HepG2 (cell line): Measurements from ENCODE around the gene SRP14. TPM values are rescaled to one million over a fixed set of nuclear protein-coding genes. Genes with fewer than 3 reads are reported as not detected.
A peak's percentile ranks its signal among the peaks of the same experiment; 100 is the strongest.

Experiments
- FOXK1 ChIP-seq: sonication (generic); formaldehyde crosslinking; IDR thresholded peaks from 2 replicates; pipeline ENCODE4 v1.4.0; 2020; ENCODE audit warnings: low read depth, missing genetic modification reagents, borderline replicate concordance
- NPAS2 ChIP-seq: sonication (generic); formaldehyde crosslinking; IDR thresholded peaks from 2 replicates; pipeline ENCODE4 v1.8.0; 2022; ENCODE audit warnings: mild to moderate bottlenecking, missing genetic modification reagents, borderline replicate concordance
- RFXANK ChIP-seq: IDR thresholded peaks from 2 replicates; pipeline ENCODE4 v1.6.1; 2016
- SOX5 ChIP-seq: IDR thresholded peaks from 2 replicates; pipeline ENCODE4 v1.6.1; 2016; ENCODE audit warnings: borderline replicate concordance
- ZNF562 ChIP-seq: sonication (generic); formaldehyde crosslinking; IDR thresholded peaks from 2 replicates; pipeline ENCODE4 v1.8.0; 2022; ENCODE audit warnings: missing genetic modification reagents, borderline replicate concordance
- ZNF773 ChIP-seq: sonication (generic); formaldehyde crosslinking; IDR thresholded peaks from 2 replicates; pipeline ENCODE4 v1.4.0; 2020; ENCODE audit warnings: missing genetic modification reagents, borderline replicate concordance
- ZNF788 ChIP-seq: sonication (generic); formaldehyde crosslinking; IDR thresholded peaks from 2 replicates; pipeline ENCODE4 v1.5.0; 2020; ENCODE audit warnings: mild to moderate bottlenecking, missing genetic modification reagents, borderline replicate concordance
- polyA plus RNA-seq, 8 experiments: library from polyadenylated mRNA; depleted of rRNA in 3 of 8; stranded (reverse) in 7 of 8; unstranded in 1 of 8; fragments of >200 nt; fragmentation: Illumina TruSeq in 4 of 8; extraction: Trizol in 4 of 8; gene quantifications; 2 replicates each; pipeline versions ENCODE4 v1.2.1 to v1.2.3, GENCODE V29; 2011 to 2016; ENCODE audit warnings: low read depth in 4 of 8, missing spikeins in 1 of 8, mixed read lengths in 1 of 8; ENCODE audit not compliant: insufficient read depth in 1 of 8
- total RNA-seq, 5 experiments: library from RNA; depleted of rRNA; stranded (reverse); fragments of >200 nt; fragmentation: Illumina TruSeq; extraction: Trizol; gene quantifications; 2 replicates each; pipeline ENCODE4 v1.2.3, GENCODE V29; 2016; ENCODE audit warnings: low read depth in 1 of 5
- TF ChIP-seq, protein P1 (sequence below): IDR thresholded peaks from 2 replicates; pipeline ENCODE4 v1.6.1; 2016; ENCODE audit warnings: low read depth, missing genetic modification reagents, missing compliant biosample characterization
- TF ChIP-seq, protein P2 (sequence below), 2 experiments: sonication (generic) in 1 of 2; formaldehyde crosslinking in 1 of 2; IDR thresholded peaks; 2 replicates each; pipeline versions ENCODE4 v1.4.0 to v1.6.1; 2018 to 2020; ENCODE audit warnings: missing genetic modification reagents in 2 of 2, borderline replicate concordance in 1 of 2, low read depth in 1 of 2, mild to moderate bottlenecking in 1 of 2, missing biosample characterization in 1 of 2
- TF ChIP-seq, protein P3 (sequence below), 2 experiments: fragments of 450-650 bp in 1 of 2; sonication (generic) in 1 of 2; formaldehyde crosslinking in 1 of 2; IDR thresholded peaks; 2 replicates each; pipeline versions ENCODE4 v1.6.1 to v1.8.0; 2016 to 2022; ENCODE audit warnings: antibody characterized with exemption in 1 of 2, mild to moderate bottlenecking in 1 of 2, missing genetic modification reagents in 1 of 2

The SRP14 gene
- total and polyA plus RNA-seq, 2 of the 13 experiments (the other 11 are each of a cell fraction or from before 2014, with no cell fraction given) = 208 to 356 TPM

DNA sequence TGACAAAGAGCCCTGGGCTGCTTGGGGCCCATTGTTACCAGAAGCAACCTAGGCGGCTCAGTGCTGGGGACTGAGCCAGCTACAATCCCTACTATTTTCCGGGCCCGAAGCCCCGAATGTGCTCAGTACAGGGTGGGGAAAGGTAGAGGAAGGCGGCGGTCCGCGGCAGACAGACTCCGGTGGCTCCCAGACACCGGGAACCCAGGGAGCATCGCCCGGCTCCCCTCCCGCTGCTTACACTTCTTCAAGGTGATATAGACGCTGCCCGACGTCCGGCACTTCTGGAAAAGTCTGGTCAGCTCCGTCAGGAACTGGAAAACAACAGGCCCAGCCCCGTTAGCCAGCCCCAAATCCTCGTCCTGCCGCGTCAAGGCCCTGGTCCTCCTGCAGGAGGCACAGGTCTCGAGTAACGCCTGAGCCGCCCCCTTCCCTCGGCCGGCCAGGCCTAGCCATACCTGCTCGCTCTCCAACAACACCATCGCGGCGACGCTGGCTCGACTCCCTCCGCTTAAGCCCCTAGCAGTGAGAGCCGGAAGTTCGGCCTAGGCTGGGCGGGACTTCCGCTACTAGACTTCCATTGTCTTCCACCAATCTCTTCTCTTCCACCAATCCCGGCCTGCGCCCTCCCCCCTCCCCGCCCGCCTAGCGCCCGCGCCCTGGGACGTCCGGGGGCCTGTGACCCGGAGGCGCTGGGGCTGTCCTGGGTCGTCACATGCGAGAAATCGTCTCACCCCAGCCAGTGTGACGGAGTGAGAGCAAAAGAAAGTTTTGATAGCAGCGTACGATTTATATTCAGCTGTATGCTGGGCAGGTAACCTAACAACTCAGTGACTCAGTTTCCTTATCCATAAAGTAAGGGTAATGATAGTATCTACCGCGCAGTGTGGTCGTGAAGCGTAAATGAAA is at the start of gene SRP14 (continued):
- TF ChIP-seq, protein P1, sequence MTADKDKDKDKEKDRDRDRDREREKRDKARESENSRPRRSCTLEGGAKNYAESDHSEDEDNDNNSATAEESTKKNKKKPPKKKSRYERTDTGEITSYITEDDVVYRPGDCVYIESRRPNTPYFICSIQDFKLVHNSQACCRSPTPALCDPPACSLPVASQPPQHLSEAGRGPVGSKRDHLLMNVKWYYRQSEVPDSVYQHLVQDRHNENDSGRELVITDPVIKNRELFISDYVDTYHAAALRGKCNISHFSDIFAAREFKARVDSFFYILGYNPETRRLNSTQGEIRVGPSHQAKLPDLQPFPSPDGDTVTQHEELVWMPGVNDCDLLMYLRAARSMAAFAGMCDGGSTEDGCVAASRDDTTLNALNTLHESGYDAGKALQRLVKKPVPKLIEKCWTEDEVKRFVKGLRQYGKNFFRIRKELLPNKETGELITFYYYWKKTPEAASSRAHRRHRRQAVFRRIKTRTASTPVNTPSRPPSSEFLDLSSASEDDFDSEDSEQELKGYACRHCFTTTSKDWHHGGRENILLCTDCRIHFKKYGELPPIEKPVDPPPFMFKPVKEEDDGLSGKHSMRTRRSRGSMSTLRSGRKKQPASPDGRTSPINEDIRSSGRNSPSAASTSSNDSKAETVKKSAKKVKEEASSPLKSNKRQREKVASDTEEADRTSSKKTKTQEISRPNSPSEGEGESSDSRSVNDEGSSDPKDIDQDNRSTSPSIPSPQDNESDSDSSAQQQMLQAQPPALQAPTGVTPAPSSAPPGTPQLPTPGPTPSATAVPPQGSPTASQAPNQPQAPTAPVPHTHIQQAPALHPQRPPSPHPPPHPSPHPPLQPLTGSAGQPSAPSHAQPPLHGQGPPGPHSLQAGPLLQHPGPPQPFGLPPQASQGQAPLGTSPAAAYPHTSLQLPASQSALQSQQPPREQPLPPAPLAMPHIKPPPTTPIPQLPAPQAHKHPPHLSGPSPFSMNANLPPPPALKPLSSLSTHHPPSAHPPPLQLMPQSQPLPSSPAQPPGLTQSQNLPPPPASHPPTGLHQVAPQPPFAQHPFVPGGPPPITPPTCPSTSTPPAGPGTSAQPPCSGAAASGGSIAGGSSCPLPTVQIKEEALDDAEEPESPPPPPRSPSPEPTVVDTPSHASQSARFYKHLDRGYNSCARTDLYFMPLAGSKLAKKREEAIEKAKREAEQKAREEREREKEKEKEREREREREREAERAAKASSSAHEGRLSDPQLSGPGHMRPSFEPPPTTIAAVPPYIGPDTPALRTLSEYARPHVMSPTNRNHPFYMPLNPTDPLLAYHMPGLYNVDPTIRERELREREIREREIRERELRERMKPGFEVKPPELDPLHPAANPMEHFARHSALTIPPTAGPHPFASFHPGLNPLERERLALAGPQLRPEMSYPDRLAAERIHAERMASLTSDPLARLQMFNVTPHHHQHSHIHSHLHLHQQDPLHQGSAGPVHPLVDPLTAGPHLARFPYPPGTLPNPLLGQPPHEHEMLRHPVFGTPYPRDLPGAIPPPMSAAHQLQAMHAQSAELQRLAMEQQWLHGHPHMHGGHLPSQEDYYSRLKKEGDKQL = no peak
- peak; percentile 84 for TF ChIP-seq SOX5 (CRISPR knock-in tag)
- no peak for TF ChIP-seq ZNF773 (CRISPR knock-in tag)
- TF ChIP-seq RFXANK = no peak
- 0 out of 2 replicates have a peak, but pooled peaks have one; percentile 56 for TF ChIP-seq ZNF788 (CRISPR knock-in tag)
- TF ChIP-seq NPAS2 (CRISPR knock-in tag) = no peak
- TF ChIP-seq, protein P2, sequence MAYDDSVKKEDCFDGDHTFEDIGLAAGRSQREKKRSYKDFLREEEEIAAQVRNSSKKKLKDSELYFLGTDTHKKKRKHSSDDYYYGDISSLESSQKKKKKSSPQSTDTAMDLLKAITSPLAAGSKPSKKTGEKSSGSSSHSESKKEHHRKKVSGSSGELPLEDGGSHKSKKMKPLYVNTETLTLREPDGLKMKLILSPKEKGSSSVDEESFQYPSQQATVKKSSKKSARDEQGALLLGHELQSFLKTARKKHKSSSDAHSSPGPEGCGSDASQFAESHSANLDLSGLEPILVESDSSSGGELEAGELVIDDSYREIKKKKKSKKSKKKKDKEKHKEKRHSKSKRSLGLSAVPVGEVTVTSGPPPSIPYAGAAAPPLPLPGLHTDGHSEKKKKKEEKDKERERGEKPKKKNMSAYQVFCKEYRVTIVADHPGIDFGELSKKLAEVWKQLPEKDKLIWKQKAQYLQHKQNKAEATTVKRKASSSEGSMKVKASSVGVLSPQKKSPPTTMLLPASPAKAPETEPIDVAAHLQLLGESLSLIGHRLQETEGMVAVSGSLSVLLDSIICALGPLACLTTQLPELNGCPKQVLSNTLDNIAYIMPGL (CRISPR knock-in tag; IDR thresholded peaks at IDR 0.05; ENCODE audit: borderline replicate concordance in 1 of 2, low read depth in 1 of 2) = peak; percentile 82 to 85
- TF ChIP-seq, protein P3, sequence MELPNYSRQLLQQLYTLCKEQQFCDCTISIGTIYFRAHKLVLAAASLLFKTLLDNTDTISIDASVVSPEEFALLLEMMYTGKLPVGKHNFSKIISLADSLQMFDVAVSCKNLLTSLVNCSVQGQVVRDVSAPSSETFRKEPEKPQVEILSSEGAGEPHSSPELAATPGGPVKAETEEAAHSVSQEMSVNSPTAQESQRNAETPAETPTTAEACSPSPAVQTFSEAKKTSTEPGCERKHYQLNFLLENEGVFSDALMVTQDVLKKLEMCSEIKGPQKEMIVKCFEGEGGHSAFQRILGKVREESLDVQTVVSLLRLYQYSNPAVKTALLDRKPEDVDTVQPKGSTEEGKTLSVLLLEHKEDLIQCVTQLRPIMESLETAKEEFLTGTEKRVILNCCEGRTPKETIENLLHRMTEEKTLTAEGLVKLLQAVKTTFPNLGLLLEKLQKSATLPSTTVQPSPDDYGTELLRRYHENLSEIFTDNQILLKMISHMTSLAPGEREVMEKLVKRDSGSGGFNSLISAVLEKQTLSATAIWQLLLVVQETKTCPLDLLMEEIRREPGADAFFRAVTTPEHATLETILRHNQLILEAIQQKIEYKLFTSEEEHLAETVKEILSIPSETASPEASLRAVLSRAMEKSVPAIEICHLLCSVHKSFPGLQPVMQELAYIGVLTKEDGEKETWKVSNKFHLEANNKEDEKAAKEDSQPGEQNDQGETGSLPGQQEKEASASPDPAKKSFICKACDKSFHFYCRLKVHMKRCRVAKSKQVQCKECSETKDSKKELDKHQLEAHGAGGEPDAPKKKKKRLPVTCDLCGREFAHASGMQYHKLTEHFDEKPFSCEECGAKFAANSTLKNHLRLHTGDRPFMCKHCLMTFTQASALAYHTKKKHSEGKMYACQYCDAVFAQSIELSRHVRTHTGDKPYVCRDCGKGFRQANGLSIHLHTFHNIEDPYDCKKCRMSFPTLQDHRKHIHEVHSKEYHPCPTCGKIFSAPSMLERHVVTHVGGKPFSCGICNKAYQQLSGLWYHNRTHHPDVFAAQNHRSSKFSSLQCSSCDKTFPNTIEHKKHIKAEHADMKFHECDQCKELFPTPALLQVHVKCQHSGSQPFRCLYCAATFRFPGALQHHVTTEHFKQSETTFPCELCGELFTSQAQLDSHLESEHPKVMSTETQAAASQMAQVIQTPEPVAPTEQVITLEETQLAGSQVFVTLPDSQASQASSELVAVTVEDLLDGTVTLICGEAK (IDR thresholded peaks at IDR 0.05) = peak; percentile 82
- TF ChIP-seq, protein P3 (CRISPR knock-in tag; IDR thresholded peaks at IDR 0.05) = peak; percentile 69
- 0 out of 2 replicates have a peak, but pooled peaks have one; percentile 73 for TF ChIP-seq FOXK1 (CRISPR knock-in tag)
- no peak for TF ChIP-seq ZNF562 (CRISPR knock-in tag)
